Stomach smooth muscle (tissue), 2 donors: ENCODE data around the gene DPM2.

Experiments used
- H3K27ac ChIP-seq: one replicate; pipeline ENCODE4 v1.7.0; 2013; ENCODE audit warnings: mild to moderate bottlenecking, low read length, inconsistent platforms
- H3K27me3 ChIP-seq, 2 donors: one replicate each; pipeline ENCODE4 v1.7.0; 2013; ENCODE audit warnings: low read length in 2 of 2; ENCODE audit not compliant: insufficient read depth in 2 of 2, control insufficient read depth in 1 of 2
- H3K36me3 ChIP-seq, 2 donors: one replicate each; pipeline ENCODE4 v1.7.0; 2013; ENCODE audit warnings: low read length in 2 of 2; ENCODE audit not compliant: control insufficient read depth in 2 of 2, insufficient read depth in 2 of 2
- H3K4me1 ChIP-seq: one replicate; pipeline ENCODE4 v1.7.0; 2013; ENCODE audit warnings: low read length; ENCODE audit not compliant: control insufficient read depth, insufficient read depth
- H3K4me3 ChIP-seq, 2 donors: one replicate each; pipeline ENCODE4 v1.7.0; 2013; ENCODE audit warnings: low read length in 2 of 2
- H3K9ac ChIP-seq, 2 donors: one replicate each; pipeline ENCODE4 v1.7.0; 2013; ENCODE audit warnings: low read length in 2 of 2, mild to moderate bottlenecking in 1 of 2
- H3K9me3 ChIP-seq, 2 donors: one replicate each; pipeline ENCODE4 v1.7.0; 2013; ENCODE audit warnings: low read length in 2 of 2; ENCODE audit not compliant: control insufficient read depth in 2 of 2
- donor health status: healthy.
- donor health status: Pancreatic carcinoma.

Gene DPM2

GRCh38 chr9:127905004-127905728 is 32.5 kb downstream of the DPM2 start:
- Histone ChIP-seq H3K4me3 (peak overlapping the region in 1 of 2 donors; percentile 15), H3K9ac (peak overlapping the region; percentile 29 to 38), H3K9me3 (no peaks in the 10 kb centered on the region), H3K27ac (peak overlapping the region; percentile 62), H3K4me1 (peaks cover 35% of the 10 kb centered on the region), H3K27me3 (no peaks in the 10 kb centered on the region), H3K36me3 (peaks cover 0 to 10% of the 10 kb centered on the region in 2 donors)

DNA sequence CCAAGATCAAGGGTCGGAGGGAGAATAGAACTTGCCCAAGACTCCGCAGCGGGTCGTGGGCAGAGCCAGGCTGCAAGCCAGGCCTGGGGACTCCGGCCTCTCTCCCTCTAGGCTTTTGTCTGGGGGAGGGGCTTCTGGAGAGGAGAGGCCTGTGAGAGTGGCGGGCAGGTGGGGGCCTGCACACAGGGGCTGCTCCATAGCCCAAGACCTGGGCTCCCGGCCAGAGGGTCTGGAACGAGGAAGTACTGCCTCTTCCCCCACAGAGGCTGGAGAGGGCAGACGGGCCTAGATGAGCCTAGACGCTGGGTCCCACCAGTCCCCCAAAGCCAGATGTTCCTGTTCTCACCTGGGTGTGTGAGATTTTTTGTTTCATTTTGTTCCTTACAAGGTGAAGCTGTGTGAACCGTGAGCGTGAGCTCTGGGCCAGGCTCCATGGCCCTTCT is 33.1 kb downstream of the DPM2 start:
- Histone ChIP-seq H3K9me3 (no peaks in the 10 kb centered on the region), H3K27ac (peak overlapping the region; percentile 62), H3K4me3 (peak overlapping the region in 1 of 2 donors; percentile 15), H3K9ac (peak overlapping the region; percentile 29 to 38), H3K27me3 (no peaks in the 10 kb centered on the region), H3K4me1 (peaks cover 41% of the 10 kb centered on the region), H3K36me3 (peaks cover 0 to 7% of the 10 kb centered on the region in 2 donors)

- Histone ChIP-seq H3K27ac (peak overlapping the region; percentile 62), H3K9ac (peak overlapping the region in 1 of 2 donors; percentile 33), H3K4me1 (peaks cover 41% of the 10 kb centered on the region), H3K4me3 (no peak overlapping the region), H3K27me3 (no peaks in the 10 kb centered on the region), H3K36me3 (peaks cover 0 to 7% of the 10 kb centered on the region in 2 donors), H3K9me3 (no peaks in the 10 kb centered on the region)
These were observed 33.8 kb downstream of the DPM2 start for GRCh38 chr9:127903557-127904475.

- Histone ChIP-seq H3K4me3 (peak within 1 kb of the TSS; percentile 82 to 85), H3K9ac (peak within 1 kb of the TSS; percentile 73 to 86), H3K4me1 (peaks cover 48% of the 10 kb centered on the region), H3K36me3 (peaks cover 17 to 21% of the 10 kb centered on the region in 2 donors), H3K9me3 (no peaks in the 10 kb centered on the region), H3K27me3 (no peaks in the 10 kb centered on the region), H3K27ac (peak within 1 kb of the TSS; percentile 84)
These were observed 38.3 kb downstream of the DPM2 start, which contains the start of gene ST6GALNAC6 for GRCh38 chr9:127899128-127899943. Gene ST6GALNAC6, minus strand, starts transcription at chr9:127899603. Its CDS starts 1,622 bp downstream, at chr9:127897981.

- Histone ChIP-seq H3K27ac (peak overlapping the region; percentile 84), H3K36me3 (peaks cover 24 to 28% of the 10 kb centered on the region in 2 donors), H3K4me1 (peaks cover 40% of the 10 kb centered on the region), H3K4me3 (peak overlapping the region; percentile 72 to 85), H3K27me3 (no peaks in the 10 kb centered on the region), H3K9me3 (no peaks in the 10 kb centered on the region), H3K9ac (peak overlapping the region; percentile 73 to 86)
These were observed 39.1 kb downstream of the DPM2 start for GRCh38 chr9:127898433-127899127.

- Histone ChIP-seq H3K27me3 (no peaks in the 10 kb centered on the region), H3K27ac (peak overlapping the region; percentile 73), H3K36me3 (peaks cover 37 to 39% of the 10 kb centered on the region in 2 donors), H3K4me3 (peak overlapping the region in 1 of 2 donors; percentile 68), H3K9ac (peak overlapping the region in 1 of 2 donors; percentile 21), H3K4me1 (peaks cover 36% of the 10 kb centered on the region), H3K9me3 (peaks cover 7 to 8% of the 10 kb centered on the region in 2 donors)
These were observed 40.4 kb downstream of the DPM2 start for GRCh38 chr9:127897193-127897692.

GRCh38 chr9:127896395-127897192 is 41.1 kb downstream of the DPM2 start:
- no peaks in the 10 kb centered on the region for H3K27me3 ChIP-seq
- H3K4me1 ChIP-seq = peaks cover 36% of the 10 kb centered on the region
- H3K4me3 ChIP-seq = peak overlapping the region in 1 of 2 donors; percentile 68
- H3K9me3 ChIP-seq = peaks cover 7 to 8% of the 10 kb centered on the region in 2 donors
- peak overlapping the region in 1 of 2 donors; percentile 42 for H3K9ac ChIP-seq
- peak overlapping the region; percentile 73 for H3K27ac ChIP-seq
- H3K36me3 ChIP-seq = peaks cover 37 to 41% of the 10 kb centered on the region in 2 donors

DNA sequence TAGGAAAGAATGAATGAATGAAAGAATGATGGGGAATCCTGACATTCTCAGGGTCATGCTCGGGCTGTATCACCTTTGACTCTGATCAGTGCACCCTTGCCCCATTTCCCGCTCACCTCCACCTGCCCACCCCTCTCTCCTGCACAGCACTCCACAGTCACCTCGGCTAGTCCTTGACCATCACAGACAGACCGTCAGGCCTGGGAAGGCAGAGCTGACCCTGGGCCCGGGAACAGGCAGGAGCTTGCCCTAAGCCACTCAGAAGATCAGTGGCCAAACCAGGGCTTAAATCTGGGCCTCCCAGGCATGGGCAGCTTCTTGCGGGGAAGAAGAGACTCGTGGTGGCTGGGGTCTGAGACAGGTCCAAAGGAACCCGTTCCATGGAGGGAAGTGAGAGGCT is 41.8 kb downstream of the DPM2 start:
- Histone ChIP-seq H3K4me1 (peaks cover 36% of the 10 kb centered on the region), H3K36me3 (peaks cover 37 to 44% of the 10 kb centered on the region in 2 donors), H3K9ac (no peak overlapping the region), H3K27me3 (no peaks in the 10 kb centered on the region), H3K27ac (no peak overlapping the region), H3K9me3 (peaks cover 7 to 8% of the 10 kb centered on the region in 2 donors), H3K4me3 (no peak overlapping the region)

GRCh38 chr9:127893392-127893791 is 44.3 kb downstream of the DPM2 start:
- Histone ChIP-seq H3K9ac (no peak overlapping the region), H3K9me3 (peaks cover 7 to 8% of the 10 kb centered on the region in 2 donors), H3K4me1 (peaks cover 22% of the 10 kb centered on the region), H3K4me3 (no peak overlapping the region), H3K36me3 (peaks cover 40 to 54% of the 10 kb centered on the region in 2 donors), H3K27me3 (no peaks in the 10 kb centered on the region), H3K27ac (no peak overlapping the region)
